Sigmoid colon (tissue), 7 donors: Measurements from ENCODE around the gene RAB14. TPM values are rescaled to one million over a fixed set of nuclear protein-coding genes. Genes with fewer than 3 reads are reported as not detected.

Experiments used
- DNase-seq: peaks from one replicate; pipeline ENCODE4 v3.0.0-alpha.2; 2019
- H3K27ac ChIP-seq, 4 donors: fragments of 200-600 bp; sonication (generic); one replicate each; pipeline ENCODE4 v1.5.1; 2016 to 2019; ENCODE audit warnings: mild to moderate bottlenecking in 1 of 4
- H3K27me3 ChIP-seq, 3 donors: fragments of 200-600 bp; sonication (generic); one replicate each; pipeline ENCODE4 v1.5.1; 2019; ENCODE audit warnings: mild to moderate bottlenecking in 1 of 3
- H3K36me3 ChIP-seq, 4 donors: fragments of 200-600 bp; sonication (generic); one replicate each; pipeline ENCODE4 v1.5.1; 2016 to 2019
- H3K4me1 ChIP-seq, 4 donors: fragments of 200-600 bp; sonication (generic); one replicate each; pipeline ENCODE4 v1.5.1; 2017 to 2019
- H3K4me3 ChIP-seq, 4 donors: fragments of 200-600 bp; sonication (generic); one replicate each; pipeline ENCODE4 v1.5.1; 2017 to 2019; ENCODE audit warnings: mild to moderate bottlenecking in 2 of 4, moderate library complexity in 1 of 4
- H3K9me3 ChIP-seq, 4 donors: fragments of 200-600 bp in 3 of 4; sonication (generic) in 3 of 4; one replicate each; pipeline versions ENCODE4 v1.5.1 to v1.6.1; 2013 to 2019
- EP300 ChIP-seq, 4 donors: sonication (generic); formaldehyde crosslinking; IDR thresholded peaks; one replicate each; pipeline ENCODE4 v1.6.1; 2017; ENCODE audit warnings: antibody characterized with exemption in 4 of 4
- POLR2A ChIP-seq, 2 donors: fragments of 450-650 bp; IDR thresholded peaks; one replicate each; pipeline ENCODE4 v1.6.1; 2016; ENCODE audit warnings: antibody characterized with exemption in 2 of 2, mild to moderate bottlenecking in 2 of 2, moderate library complexity in 2 of 2
- POLR2AphosphoS5 ChIP-seq, 4 donors: sonication (generic); formaldehyde crosslinking; IDR thresholded peaks; one replicate each; pipeline ENCODE4 v1.6.1; 2017; ENCODE audit warnings: antibody characterized with exemption in 4 of 4
- WGBS, 2 donors: extraction: QIAGEN DNeasy Blood & Tissue Kit; methylation state at CpG; one replicate each; pipeline ENCODE4 v1.1.7; 2013; 5-methylcytosine and 5-hydroxymethylcytosine counted together
- intact Hi-C: fragments of 100-400 bp; cut with DNase I; formaldehyde crosslinking; loops from one replicate; pipeline ENCODE4 v1.15.1; 2023
- polyA plus RNA-seq, 3 donors: library from polyadenylated mRNA; stranded (reverse); fragments of 200-250 nt; gene quantifications; one replicate each; pipeline ENCODE4 v1.2.3, GENCODE V29; 2013
- total RNA-seq, 4 donors: library from RNA; depleted of rRNA; stranded (reverse); fragments of >200 nt; gene quantifications; one replicate each; pipeline ENCODE4 v1.1.0, GENCODE V29; 2016
- TF ChIP-seq, protein P1 (sequence below), 4 experiments: fragments of 450-650 bp in 3 of 4; fragments of 200-600 bp in 1 of 4; IDR thresholded peaks; one replicate each; pipeline ENCODE4 v1.5.1; 2016 to 2019; ENCODE audit warnings: antibody characterized with exemption in 4 of 4, mild to moderate bottlenecking in 3 of 4, moderate library complexity in 2 of 4
- donor health status: healthy with polysubstance abuse.
- donor health status: Bipolar disorder and iron deficiency.
- donor health status: healthy.

RAB14 gene
- total and polyA plus RNA-seq, 7 donors, result 28.2 to 61.7 (median 33.2) TPM

DNA sequence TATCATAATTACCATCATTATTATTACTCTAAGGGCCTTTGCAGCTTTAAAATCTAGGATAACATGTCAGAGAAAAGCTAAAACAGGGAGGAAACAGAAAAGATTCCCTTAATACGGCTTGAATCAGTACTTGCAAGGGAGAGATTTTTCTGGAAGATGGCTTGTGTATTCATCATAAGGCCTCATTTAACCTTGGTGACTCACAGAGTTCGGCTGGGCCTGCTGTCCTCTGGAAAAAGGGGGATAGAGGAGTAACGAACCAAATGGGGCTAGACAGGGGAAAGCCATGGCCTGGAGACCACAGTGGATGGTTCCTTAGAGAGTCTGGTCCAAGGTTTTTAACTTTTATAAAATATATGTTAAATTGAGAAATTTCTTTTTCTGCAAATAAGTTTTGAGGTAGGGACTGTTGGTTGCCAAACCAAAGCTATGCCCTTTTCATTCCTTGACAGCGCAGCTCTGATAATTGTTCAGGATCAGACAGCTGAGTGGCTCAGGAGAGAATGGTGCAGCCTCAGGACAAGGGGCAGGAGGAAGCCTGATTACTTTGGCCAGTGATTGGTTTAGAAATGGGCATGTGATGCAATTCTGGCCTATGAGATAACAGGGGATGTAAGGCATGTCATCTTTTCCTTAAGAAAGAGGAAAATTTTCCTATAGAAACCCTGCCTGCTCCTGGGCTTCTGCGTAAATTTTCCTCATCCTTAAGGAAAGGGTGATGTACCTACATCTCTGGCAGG, 40.7 kb upstream of the RAB14 start:
- TF ChIP-seq EP300 (IDR thresholded peaks at IDR 0.05) (no peak), POLR2AphosphoS5 (IDR thresholded peaks at IDR 0.05) (peak in 1 of 4 donors; percentile 23)
- WGBS, 2 donors, result 81 to 89% methylated on average over 5 of the region's 5 CpGs

DNA sequence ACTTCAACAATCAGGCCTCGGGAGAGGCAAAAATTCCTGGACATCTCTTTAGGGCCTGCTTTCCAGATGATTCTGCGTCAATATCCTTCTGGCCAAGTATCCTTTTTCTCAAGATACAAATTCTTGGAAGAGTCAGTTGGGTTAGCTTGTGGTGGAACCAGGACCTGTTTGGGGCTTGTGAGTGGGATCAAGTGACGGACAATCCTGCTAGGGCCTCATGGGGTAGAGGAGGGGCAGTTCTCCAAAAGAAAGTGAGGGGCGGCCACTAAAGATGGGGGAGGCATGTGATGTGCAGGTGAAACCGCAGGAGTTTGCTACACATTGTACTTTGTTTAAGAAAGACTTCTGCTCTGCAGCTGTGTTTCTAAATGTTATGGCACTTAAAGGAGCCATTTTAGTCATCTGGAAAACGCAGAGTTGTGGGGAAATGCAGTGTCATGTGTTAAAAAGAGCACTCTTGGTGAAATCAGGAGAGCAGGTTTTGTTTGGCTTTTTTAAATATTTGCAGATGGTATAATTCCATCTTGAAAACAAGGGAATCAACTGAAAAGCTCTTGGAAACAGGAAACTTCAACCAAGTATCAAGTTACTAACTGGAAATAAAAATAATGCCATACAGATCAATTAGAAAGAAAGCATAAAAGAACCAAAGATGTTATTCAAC, 38.9 kb upstream of the RAB14 start:
- TF ChIP-seq EP300 (IDR thresholded peaks at IDR 0.05) (no peak), POLR2A (IDR thresholded peaks at IDR 0.05) (no peak), POLR2AphosphoS5 (IDR thresholded peaks at IDR 0.05) (no peak)
- TF ChIP-seq, protein P1, sequence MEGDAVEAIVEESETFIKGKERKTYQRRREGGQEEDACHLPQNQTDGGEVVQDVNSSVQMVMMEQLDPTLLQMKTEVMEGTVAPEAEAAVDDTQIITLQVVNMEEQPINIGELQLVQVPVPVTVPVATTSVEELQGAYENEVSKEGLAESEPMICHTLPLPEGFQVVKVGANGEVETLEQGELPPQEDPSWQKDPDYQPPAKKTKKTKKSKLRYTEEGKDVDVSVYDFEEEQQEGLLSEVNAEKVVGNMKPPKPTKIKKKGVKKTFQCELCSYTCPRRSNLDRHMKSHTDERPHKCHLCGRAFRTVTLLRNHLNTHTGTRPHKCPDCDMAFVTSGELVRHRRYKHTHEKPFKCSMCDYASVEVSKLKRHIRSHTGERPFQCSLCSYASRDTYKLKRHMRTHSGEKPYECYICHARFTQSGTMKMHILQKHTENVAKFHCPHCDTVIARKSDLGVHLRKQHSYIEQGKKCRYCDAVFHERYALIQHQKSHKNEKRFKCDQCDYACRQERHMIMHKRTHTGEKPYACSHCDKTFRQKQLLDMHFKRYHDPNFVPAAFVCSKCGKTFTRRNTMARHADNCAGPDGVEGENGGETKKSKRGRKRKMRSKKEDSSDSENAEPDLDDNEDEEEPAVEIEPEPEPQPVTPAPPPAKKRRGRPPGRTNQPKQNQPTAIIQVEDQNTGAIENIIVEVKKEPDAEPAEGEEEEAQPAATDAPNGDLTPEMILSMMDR (IDR thresholded peaks at IDR 0.05), result no peak
- WGBS, 2 donors, result 77 to 84% methylated on average over 6 of the region's 6 CpGs
- peak overlapping the region in 3 of 4 donors; percentile 10 to 81 (median 71) for H3K27ac ChIP-seq

More for the DNA sequence above, 40.7 kb upstream of the RAB14 start:
- Histone ChIP-seq H3K36me3 (no peaks in the 10 kb centered on the region), H3K4me1 (peaks cover 0 to 23% (median 16%) of the 10 kb centered on the region in 4 donors), H3K9me3 (no peaks in the 10 kb centered on the region), H3K27me3 (no peaks in the 10 kb centered on the region), H3K4me3 (no peak overlapping the region), H3K27ac (peak overlapping the region; percentile 64 to 81 (median 71))
- intact Hi-C loops, result no loop called here
- DNase-seq, result no peak

DNA sequence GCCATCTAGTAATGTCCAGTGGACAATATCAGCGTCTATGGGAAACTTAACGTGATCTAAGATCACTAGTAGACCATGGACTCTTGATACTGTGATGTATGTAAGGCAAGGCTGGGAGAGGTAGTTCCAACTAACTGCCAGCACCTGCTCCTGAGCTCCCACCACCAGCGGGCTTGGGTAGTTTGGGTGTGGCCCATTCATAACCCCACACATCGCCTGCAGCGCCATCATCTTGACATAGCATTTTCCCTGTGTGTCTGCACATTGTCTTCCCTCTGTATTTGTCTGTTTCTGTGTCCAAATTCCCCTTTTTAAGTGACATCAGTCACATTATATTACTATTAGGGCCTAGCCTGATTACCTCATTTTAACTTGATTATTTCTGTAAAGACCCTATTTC, 38.2 kb upstream of the RAB14 start:
- WGBS, 2 donors, result 96 to 99% methylated on average over 5 of the region's 5 CpGs
- intact Hi-C loops, result no loop called here
- no peaks in the 10 kb centered on the region for H3K36me3 ChIP-seq
- H3K27me3 ChIP-seq, result no peaks in the 10 kb centered on the region
- H3K27ac ChIP-seq, result no peak overlapping the region
- H3K4me1 ChIP-seq, result peaks cover 0 to 18% (median 16%) of the 10 kb centered on the region in 4 donors
- DNase-seq, result no peak
- H3K9me3 ChIP-seq, result no peaks in the 10 kb centered on the region
- H3K4me3 ChIP-seq, result no peak overlapping the region
- no peak for TF ChIP-seq EP300 (IDR thresholded peaks at IDR 0.05)
- TF ChIP-seq, protein P1 (IDR thresholded peaks at IDR 0.05), result no peak
- no peak for TF ChIP-seq POLR2A (IDR thresholded peaks at IDR 0.05)
- no peak for TF ChIP-seq POLR2AphosphoS5 (IDR thresholded peaks at IDR 0.05)

More for the DNA sequence above, 38.9 kb upstream of the RAB14 start:
- intact Hi-C loops, result no loop called here
- DNase-seq, result no peak
- H3K4me1 ChIP-seq, result peaks cover 0 to 18% (median 16%) of the 10 kb centered on the region in 4 donors
- no peaks in the 10 kb centered on the region for H3K27me3 ChIP-seq
- no peak overlapping the region for H3K4me3 ChIP-seq
- H3K9me3 ChIP-seq, result no peaks in the 10 kb centered on the region
- H3K36me3 ChIP-seq, result no peaks in the 10 kb centered on the region

DNA sequence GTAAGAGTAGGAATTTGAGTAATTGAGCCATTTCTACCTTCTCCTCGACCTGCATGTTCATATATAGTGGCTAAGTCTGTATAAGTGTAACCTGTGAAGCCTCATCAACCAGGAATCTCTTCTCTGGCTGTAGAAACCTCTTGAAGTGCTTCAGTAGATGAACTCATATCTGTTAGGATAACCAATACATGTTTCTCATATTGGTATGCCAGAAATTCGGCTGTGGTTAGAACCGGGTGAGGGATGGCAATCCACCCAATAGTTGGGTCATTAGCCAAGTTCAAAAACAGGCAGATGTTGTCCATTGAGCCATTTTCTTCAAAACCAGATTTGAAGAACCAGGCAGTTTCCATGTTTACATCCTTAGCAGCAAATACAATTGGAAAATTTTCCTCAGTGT, 37.4 kb upstream of the RAB14 start:
- H3K27me3 ChIP-seq, result no peaks in the 10 kb centered on the region
- H3K27ac ChIP-seq, result no peak overlapping the region
- WGBS, 2 donors, result 94 to 97% methylated on average over 3 of the region's 3 CpGs
- no peak for DNase-seq
- no peak for TF ChIP-seq POLR2AphosphoS5 (IDR thresholded peaks at IDR 0.05)
- no peak for TF ChIP-seq POLR2A (IDR thresholded peaks at IDR 0.05)
- no peak for TF ChIP-seq EP300 (IDR thresholded peaks at IDR 0.05)
- TF ChIP-seq, protein P1 (IDR thresholded peaks at IDR 0.05), result no peak
- no peaks in the 10 kb centered on the region for H3K36me3 ChIP-seq
- no peaks in the 10 kb centered on the region for H3K9me3 ChIP-seq
- intact Hi-C loops, result no loop called here
- H3K4me1 ChIP-seq, result peaks cover 0 to 18% (median 16%) of the 10 kb centered on the region in 4 donors
- H3K4me3 ChIP-seq, result no peak overlapping the region

DNA sequence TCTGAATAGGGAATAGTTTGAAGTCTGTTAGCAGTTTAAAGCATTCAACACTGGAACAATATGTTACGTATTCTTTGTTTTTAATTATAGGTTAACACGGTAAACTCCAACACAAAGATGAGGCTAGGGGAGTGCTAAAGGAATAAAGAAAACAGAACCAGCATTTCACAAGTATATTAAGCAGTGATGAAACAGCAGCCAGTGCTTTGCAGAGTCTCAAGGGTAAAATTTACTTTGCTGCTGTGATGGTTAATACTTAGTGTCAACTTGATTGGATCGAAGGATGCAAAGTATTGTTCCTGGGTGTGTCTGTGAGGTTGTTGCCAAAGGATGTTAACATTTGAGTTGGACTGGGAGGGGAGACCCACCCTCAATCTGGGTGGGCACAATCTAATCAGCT, 36.2 kb upstream of the RAB14 start:
- WGBS, 2 donors, result 87% methylated on average over 3 of the region's 3 CpGs
- intact Hi-C loops, result no loop called here
- TF ChIP-seq POLR2AphosphoS5 (IDR thresholded peaks at IDR 0.05) (no peak), POLR2A (IDR thresholded peaks at IDR 0.05) (no peak), EP300 (IDR thresholded peaks at IDR 0.05) (no peak)
- TF ChIP-seq, protein P1 (IDR thresholded peaks at IDR 0.05), result no peak
- Histone ChIP-seq H3K4me1 (peaks cover 0 to 17% (median 13%) of the 10 kb centered on the region in 4 donors), H3K27ac (no peak overlapping the region), H3K36me3 (no peaks in the 10 kb centered on the region), H3K27me3 (no peaks in the 10 kb centered on the region), H3K4me3 (no peak overlapping the region), H3K9me3 (no peaks in the 10 kb centered on the region)
- DNase-seq, result no peak
